Large intestine (tissue), 3 donors: ENCODE results near the gene CLIP2. TPM values are rescaled to one million over a fixed set of nuclear protein-coding genes. Genes with fewer than 3 reads are reported as not detected.

Experiments
- DNase-seq, 2 donors: peaks; one replicate each; pipeline versions ENCODE4 v3.0.0 to v3.0.0-alpha.2; 2013
- H3K27ac ChIP-seq: one replicate; pipeline ENCODE4 v1.5.1; 2013; ENCODE audit warnings: low read length
- H3K27me3 ChIP-seq: 2 replicates; pipeline ENCODE4 v1.6.1; 2013; ENCODE audit warnings: low read length; ENCODE audit not compliant: control insufficient read depth, insufficient read depth
- H3K36me3 ChIP-seq: 2 replicates; pipeline ENCODE4 v1.6.1; 2013; ENCODE audit warnings: low read length; ENCODE audit not compliant: control insufficient read depth, insufficient read depth
- H3K4me1 ChIP-seq: one replicate; pipeline ENCODE4 v1.6.1; 2013; ENCODE audit warnings: low read length; ENCODE audit not compliant: control insufficient read depth, insufficient read depth
- H3K4me3 ChIP-seq: one replicate; pipeline ENCODE4 v1.5.1; 2013; ENCODE audit warnings: low read length
- H3K9me3 ChIP-seq: one replicate; pipeline ENCODE4 v1.6.1; 2013; ENCODE audit warnings: mild to moderate bottlenecking, low read depth, low read length, moderate library complexity; ENCODE audit not compliant: control insufficient read depth
- WGBS: methylation state at CpG from one replicate; pipeline ENCODE4 v1.1.5; 2013; ENCODE audit warnings: low lambda C conversion rate; ENCODE audit not compliant: insufficient coverage; 5-methylcytosine and 5-hydroxymethylcytosine counted together
- polyA plus RNA-seq: library from polyadenylated mRNA; unstranded; fragments of 120-200 nt; gene quantifications from one replicate; pipeline ENCODE4 v1.2.1, GENCODE V29; 2013

CLIP2 gene
- polyA plus RNA-seq, 1 donor, result 13.6 TPM

DNA sequence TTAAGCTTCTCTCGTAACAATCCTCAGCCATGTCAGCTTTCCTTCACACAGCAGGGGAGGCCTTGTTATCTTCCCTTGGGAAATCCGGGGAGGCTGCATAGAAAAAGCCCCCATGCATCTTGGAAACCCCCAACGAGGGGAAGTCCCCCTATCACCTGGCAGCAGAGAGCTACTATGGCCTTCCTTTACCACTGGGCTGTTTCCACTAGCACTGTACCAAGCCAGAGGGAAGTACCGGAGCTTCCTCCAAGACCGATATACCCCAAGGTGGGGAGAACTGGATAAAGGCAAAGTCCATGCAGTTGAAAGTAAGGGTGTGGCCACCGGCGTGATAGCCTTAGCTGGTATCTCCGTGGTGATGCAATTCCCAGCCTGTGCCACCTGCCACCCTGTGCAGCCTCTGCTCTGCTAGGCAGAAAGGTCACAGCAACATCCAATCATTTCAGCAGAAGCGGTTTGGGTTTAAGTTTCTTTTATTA lies 4.4 kb upstream of the CLIP2 start:
- peaks cover 39% of the 10 kb centered on the region for H3K4me1 ChIP-seq
- no peaks in the 10 kb centered on the region for H3K27me3 ChIP-seq
- no peaks in the 10 kb centered on the region for H3K36me3 ChIP-seq
- peak; percentile 96 to 98 for DNase-seq
- no CpG with 5 or more reads among the region's 9 CpGs for WGBS
- H3K9me3 ChIP-seq, result no peaks in the 10 kb centered on the region
- H3K27ac ChIP-seq, result peak overlapping the region; percentile 98
- no peak overlapping the region for H3K4me3 ChIP-seq

DNA sequence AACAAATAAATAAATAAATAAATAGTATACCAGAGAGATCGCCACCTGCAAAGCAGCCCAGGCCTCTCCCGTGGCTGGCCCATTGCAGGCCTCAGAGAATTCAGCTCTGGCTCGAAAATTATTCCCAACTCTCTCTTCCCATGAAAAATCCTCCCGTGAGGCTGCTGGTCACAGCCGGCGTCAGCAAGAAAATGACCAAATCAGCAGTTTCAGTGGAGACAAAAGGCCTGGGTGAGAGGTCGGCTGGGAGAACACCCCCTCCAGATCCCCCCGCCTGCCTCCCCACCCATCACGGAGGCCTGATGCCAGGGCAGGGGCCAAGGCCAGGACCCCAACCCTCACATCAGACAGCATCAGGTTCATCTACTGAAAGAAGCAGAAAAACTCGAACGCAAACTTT lies 3.1 kb upstream of the CLIP2 start:
- Histone ChIP-seq H3K27me3 (no peaks in the 10 kb centered on the region), H3K27ac (no peak overlapping the region), H3K9me3 (no peaks in the 10 kb centered on the region), H3K4me3 (no peak overlapping the region), H3K4me1 (peaks cover 45% of the 10 kb centered on the region), H3K36me3 (no peaks in the 10 kb centered on the region)
- no CpG with 5 or more reads among the region's 11 CpGs for WGBS
- no peak for DNase-seq

DNA sequence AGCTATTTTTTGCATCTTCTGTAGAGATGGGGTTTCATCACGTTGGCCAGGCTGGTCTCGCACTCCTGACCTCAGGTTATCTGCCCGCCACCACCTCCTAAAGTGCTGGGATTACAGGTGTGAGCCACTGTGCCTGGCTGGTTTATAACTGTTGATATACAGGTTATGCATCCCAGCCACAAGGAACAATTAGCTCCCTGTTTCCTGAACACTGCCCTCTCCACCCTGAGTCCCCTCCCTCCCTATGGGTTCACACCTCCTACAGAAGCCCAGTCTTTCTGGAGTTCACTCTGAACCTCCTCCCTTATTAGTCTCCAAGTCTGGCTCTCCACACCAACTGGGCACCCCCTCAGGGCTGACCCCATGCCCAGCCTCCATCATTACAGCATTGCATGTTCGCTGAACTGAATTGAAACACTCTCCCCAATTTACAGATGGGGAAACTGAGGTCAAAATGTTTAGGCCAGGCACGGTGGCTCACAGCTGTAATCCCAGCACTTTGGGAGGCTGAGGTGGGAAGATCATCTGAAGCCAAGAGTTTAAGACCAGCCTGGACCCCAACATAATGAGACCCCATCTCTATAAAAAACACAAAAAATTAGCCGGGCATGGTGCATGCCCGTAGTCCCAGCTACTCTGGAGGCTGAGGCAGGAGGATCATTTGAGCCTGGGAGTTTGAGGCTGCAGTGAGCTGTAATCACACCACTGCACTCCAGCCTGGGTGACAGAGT lies 1.7 kb upstream of the CLIP2 start:
- no peaks in the 10 kb centered on the region for H3K27me3 ChIP-seq
- DNase-seq, result peak in 1 of 2 donors; percentile 76
- H3K4me3 ChIP-seq, result no peak overlapping the region
- H3K36me3 ChIP-seq, result no peaks in the 10 kb centered on the region
- H3K9me3 ChIP-seq, result no peaks in the 10 kb centered on the region
- no CpG with 5 or more reads among the region's 7 CpGs for WGBS
- peaks cover 53% of the 10 kb centered on the region for H3K4me1 ChIP-seq
- no peak overlapping the region for H3K27ac ChIP-seq

DNA sequence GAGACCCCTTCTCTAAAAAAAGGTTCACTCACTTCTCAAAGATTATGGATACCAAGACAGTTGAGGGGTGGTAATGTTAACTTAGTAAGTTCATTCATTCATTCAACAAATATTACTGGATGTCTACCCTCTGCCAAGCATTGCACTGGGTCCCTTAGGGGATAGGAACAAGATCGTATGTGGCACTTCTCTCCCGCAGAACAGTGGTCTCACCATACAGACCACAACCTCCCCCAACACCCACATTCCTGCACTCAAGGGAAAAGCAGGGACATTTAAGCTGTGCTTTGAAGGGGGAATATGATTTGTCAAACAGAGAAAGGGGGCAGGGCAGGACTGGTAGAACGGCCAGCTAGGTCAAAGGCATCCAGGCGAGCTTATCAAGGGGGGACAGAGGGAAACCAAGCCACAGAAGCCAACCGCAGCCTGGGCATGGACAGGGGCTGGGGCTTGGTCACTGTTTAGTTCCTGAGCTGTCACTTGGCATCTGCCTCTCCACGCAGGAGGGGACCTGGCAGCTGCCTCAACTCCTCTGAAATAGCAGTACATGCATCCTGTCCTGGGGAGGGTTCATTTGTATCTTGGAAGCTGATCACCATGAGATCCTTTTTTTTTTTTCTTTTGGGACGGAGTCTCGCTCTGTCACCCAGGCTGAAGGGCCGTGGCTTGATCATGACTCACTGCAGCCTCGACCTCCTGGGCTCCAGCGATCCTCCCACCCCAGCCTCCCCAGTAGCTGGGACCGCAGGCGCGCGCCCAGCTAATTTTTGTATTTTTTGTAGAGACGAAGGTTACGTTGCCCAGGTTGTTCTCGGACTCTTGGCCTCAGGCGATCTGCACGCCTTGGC lies 949 bp upstream of the CLIP2 start:
- Histone ChIP-seq H3K4me3 (peak overlapping the region; percentile 26), H3K9me3 (no peaks in the 10 kb centered on the region), H3K4me1 (peaks cover 60% of the 10 kb centered on the region), H3K27ac (peak overlapping the region; percentile 7), H3K36me3 (no peaks in the 10 kb centered on the region), H3K27me3 (no peaks in the 10 kb centered on the region)
- peak in 1 of 2 donors; percentile 22 for DNase-seq
- WGBS, result 17% methylated on average over 1 of the region's 20 CpGs

DNA sequence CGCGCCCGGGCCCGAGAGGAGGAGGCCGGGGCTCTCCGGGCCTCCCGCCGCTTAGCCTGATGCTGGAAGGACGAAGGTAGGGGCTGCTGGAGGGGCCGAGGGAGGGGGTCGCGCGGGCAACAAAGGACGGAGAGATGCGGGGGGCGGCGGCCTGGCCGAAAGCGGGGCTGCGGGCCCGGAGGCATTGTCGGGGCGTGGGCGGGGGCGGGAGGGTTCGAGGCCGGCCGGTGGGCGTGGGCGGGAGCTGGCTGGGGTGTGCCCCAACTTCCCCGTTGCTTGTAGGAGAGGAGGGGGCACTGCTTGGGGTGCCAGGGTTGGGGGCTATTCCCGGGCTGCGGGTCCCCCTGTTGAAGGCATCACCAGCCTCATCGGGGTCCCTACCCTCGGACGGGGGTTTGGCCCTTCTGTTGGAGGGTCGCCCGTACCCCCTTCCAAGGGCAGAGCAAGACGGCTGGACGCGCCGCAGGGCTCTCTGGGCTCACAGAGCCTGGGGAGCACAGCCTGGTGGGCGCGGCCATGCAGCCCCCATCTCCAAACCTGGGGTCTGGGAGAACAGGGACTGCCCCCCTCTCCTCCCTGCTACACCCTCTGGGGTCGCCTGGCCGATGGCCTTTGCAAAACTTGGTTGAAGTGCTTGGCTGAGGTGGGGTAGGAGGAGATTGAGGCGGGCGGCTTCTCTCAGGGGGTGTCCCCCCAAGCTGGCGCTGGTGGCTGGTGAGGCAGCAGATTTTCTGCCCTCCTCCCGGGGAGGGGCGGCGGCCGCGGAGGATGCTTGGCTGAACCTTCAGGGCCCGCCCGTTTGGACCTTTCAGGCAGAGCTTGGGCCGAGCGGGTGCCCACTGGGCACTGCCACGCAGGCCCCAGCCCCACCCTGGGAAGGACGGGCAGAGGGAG lies 699 bp downstream of the CLIP2 start:
- peaks cover 63% of the 10 kb centered on the region for H3K4me1 ChIP-seq
- no peaks in the 10 kb centered on the region for H3K27me3 ChIP-seq
- H3K4me3 ChIP-seq, result peak overlapping the region; percentile 64
- peak overlapping the region; percentile 27 for H3K27ac ChIP-seq
- WGBS, result no CpG with 5 or more reads among the region's 60 CpGs
- no peaks in the 10 kb centered on the region for H3K9me3 ChIP-seq
- DNase-seq, result peak in 1 of 2 donors; percentile 38
- H3K36me3 ChIP-seq, result no peaks in the 10 kb centered on the region

DNA sequence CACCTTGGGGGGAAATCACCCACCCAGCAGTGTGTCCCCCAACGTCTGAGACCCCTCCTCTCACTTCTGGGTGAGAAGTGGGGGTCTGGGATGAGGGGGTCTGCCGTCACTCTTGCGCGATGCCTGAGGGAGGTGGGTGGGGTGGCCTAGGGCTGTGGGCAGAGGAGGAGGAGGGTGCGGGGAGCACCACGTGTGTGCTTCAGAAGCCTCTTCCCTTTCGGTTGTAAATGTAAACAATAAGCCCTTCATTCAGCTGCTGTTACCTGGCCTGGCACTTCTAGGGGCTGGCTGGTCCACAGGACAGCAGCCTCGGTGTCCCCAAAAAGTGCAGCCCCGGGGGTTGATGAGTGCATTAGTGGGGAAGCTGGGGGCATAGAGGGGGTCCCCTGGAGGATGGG lies 1.3 kb downstream of the CLIP2 start:
- peak overlapping the region; percentile 64 for H3K4me3 ChIP-seq
- H3K36me3 ChIP-seq, result no peaks in the 10 kb centered on the region
- peak overlapping the region; percentile 32 for H3K27ac ChIP-seq
- peak in 1 of 2 donors; percentile 55 for DNase-seq
- no CpG with 5 or more reads among the region's 9 CpGs for WGBS
- no peaks in the 10 kb centered on the region for H3K27me3 ChIP-seq
- no peaks in the 10 kb centered on the region for H3K9me3 ChIP-seq
- H3K4me1 ChIP-seq, result peaks cover 58% of the 10 kb centered on the region

DNA sequence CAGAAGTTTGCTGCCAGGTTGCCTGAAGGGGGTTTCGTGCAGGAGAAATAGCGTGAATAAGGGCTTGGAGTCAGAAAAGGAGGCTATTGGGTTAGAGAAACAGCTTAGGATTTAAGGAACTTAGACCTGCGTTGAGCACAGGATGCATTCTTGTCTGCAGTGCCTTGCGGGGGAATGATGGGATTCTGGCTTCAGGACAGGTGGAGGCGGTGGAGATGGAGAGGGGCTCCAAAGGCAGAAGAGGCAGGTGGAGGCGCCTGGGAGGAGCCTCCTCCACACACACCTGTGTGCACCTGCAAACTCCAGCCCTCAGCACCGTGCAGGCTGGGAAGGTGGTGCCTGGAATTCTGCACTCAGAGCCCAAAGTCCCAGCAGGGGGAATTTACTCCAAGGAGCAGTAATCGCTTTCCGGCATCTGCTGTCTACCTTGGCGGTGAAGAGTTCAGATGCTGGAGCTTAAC lies 1.8 kb downstream of the CLIP2 start:
- Histone ChIP-seq H3K36me3 (no peaks in the 10 kb centered on the region), H3K9me3 (no peaks in the 10 kb centered on the region), H3K4me1 (peaks cover 56% of the 10 kb centered on the region), H3K27ac (peak overlapping the region; percentile 32), H3K4me3 (peak overlapping the region; percentile 64), H3K27me3 (no peaks in the 10 kb centered on the region)
- peak in 1 of 2 donors; percentile 75 for DNase-seq
- WGBS, result 0% methylated on average over 1 of the region's 10 CpGs

DNA sequence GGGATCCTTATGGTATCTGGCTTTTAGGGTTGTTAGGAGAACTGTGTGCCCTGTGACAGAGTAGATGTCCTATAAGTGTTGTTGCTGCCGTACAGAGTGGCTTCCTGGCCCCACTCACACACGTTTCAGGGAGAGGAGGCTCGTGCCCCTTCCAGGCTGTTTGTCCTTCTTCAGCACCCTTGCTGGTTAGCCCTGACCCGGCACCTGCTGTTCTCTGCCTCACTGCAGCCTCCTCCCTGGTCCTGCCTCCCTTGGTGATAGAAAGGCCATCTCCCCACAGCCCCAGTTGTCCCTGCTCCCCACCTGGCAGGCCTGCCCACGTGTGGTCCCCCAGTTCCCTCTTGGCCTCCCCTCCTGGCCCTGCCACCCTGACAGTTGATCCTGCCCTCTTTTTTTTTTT lies 2.3 kb downstream of the CLIP2 start:
- Histone ChIP-seq H3K9me3 (no peaks in the 10 kb centered on the region), H3K4me1 (peaks cover 56% of the 10 kb centered on the region), H3K27me3 (no peaks in the 10 kb centered on the region), H3K36me3 (no peaks in the 10 kb centered on the region), H3K27ac (no peak overlapping the region), H3K4me3 (no peak overlapping the region)
- no CpG with 5 or more reads among the region's 5 CpGs for WGBS
- DNase-seq, result no peak

DNA sequence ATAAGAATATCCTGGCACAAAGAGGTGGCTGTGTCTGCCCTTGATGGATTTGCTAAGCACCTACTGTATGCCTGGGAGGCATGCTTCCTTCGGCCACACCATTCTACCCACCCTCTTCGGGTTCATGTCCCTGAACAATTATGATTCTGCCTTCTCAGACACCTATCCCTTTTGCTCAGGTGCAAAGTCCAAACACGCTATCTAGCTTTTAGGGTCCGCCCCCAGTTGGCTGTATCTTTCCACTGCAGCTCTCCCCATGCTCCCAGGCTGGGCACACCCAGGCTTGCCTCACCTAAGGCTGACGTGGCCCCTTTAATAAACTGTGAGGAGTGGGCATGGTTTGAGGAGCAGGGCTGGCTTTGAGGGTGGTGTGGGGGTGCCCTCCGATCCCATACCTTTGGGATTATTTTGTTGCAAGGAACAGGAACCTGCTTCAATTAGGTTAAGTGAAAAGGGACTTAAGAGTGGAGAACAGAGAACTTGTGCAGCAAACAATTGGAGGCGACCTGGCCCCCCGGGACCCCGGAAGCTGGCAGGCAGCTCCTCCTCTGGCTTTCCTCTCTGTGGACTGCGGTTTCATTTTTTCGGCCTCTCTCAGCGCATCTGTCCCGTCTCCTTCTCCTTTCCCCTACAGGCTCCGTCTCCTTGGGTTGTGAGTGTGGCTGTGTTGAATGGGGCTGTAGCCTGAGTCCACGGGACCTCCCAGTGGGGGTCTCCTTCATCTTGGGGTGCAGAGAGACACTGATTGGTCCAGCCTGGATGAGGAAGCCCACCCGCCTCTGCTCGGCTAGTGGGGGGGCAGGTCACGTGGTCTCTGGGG lies 3.8 kb downstream of the CLIP2 start:
- Histone ChIP-seq H3K36me3 (no peaks in the 10 kb centered on the region), H3K9me3 (no peaks in the 10 kb centered on the region), H3K27ac (peak overlapping the region; percentile 86), H3K27me3 (no peaks in the 10 kb centered on the region), H3K4me1 (peaks cover 54% of the 10 kb centered on the region), H3K4me3 (peak overlapping the region; percentile 40)
- DNase-seq, result peak; percentile 93 to 97
- 17% methylated on average over 1 of the region's 18 CpGs for WGBS
